ENCODE data around the gene RBM15.

- no peak for TF ChIP-seq CTCF (IDR thresholded peaks at IDR 0.05; ENCODE audit: low read depth, low read length, poor library complexity, severe bottlenecking)
- TF ChIP-seq EZH2phosphoT487 (IDR thresholded peaks at IDR 0.05; ENCODE audit: borderline replicate concordance, low read length), result no peak
Measured at GRCh38 chr1:110356379-110356778, 17.2 kb downstream of the RBM15 start.
